SK-N-MC (cell line): ENCODE measurements around the gene TRPM1.

Source experiments
- EZH2 ChIP-seq: fragments of 200-600 bp; sonication (generic); IDR thresholded peaks from one replicate; pipeline ENCODE4 v1.6.1; 2017; ENCODE audit warnings: antibody characterized with exemption
- FOXP2 ChIP-seq: optimal IDR thresholded peaks from 2 replicates; pipeline ENCODE3; 2011; ENCODE audit warnings: mild to moderate bottlenecking, moderate library complexity; ENCODE audit not compliant: insufficient read depth; ENCODE audit errors: extremely low read length, control extremely low read depth
- POLR2AphosphoS5 ChIP-seq: IDR thresholded peaks from 2 replicates; pipeline ENCODE4 v1.6.1; 2012; ENCODE audit warnings: mild to moderate bottlenecking, low read depth, low read length, borderline replicate concordance

DNA sequence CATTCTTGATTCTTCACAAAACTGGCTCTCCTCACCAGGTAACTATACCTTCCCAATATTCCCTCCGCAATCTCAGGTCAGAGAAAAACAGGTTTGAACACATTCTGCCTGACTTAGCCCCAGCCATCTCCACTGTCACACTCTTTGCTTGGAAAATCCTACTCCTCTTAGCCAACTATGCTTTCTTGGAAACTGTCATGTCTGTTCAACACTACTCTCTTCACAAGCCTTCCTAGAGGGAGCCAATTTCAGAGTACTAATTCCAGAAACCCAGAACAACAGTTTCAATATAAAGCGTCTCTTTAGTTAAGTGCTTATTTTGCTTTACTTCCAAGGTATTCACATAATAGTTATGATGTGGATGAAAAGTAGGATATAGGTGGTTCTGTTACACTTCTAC lies 131.8 kb downstream of the TRPM1 start:
- TF ChIP-seq EZH2 = no peak
- no peak for TF ChIP-seq POLR2AphosphoS5
- no peak for TF ChIP-seq FOXP2
